Dedifferentiated amniotic fluid mesenchymal stem cell (primary cell): ENCODE measurements around the gene PDLIM1.

Experiments
- DNase-seq: peaks from one replicate; pipeline ENCODE4 v3.0.0-alpha.2; 2016; ENCODE audit errors: extremely low spot score

PDLIM1 gene

DNA sequence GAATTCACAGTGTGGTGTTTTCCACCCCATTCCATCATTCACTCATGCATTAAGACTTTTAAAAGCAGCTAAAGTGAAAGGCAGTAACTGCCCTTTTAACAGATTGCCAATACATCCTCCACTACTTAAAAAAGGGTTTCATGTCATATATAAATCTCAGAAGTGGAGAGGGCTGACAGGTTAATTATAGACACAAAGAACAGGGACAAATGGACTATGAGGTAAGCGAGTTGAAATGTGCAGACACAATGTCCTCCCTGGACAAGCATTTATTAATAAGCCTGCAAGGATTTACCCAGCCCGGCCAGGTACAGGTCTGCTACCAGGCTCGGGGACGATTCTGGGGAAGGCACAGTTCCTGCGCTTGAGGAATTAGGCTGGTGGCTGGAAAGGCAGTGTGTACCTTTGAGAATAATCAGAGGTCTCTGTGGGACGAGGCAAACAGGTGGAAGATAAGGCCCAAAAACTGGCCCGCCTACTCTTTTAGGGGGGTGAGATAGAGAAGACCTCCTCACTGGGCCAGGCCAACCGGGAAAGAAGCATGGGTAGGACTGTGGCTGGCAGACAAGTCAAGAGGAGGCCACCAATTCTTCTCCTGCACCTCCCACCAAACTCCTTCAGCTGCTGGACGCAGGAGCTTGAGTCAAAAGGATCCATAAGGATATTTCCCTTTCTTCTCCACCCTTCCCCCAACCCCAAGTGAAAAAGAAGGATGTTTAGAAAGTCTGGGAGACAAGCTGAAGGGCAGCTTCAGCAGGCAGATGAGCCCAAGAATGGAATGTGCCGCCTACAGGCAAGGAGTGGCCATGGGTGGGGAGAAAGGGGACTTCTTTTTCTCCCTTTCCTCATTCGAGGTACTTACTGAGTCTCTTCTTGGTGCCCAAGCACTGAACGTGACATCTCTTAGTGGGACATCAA, 1.5 kb downstream of the PDLIM1 start:
- DNase-seq, result no peak

DNA sequence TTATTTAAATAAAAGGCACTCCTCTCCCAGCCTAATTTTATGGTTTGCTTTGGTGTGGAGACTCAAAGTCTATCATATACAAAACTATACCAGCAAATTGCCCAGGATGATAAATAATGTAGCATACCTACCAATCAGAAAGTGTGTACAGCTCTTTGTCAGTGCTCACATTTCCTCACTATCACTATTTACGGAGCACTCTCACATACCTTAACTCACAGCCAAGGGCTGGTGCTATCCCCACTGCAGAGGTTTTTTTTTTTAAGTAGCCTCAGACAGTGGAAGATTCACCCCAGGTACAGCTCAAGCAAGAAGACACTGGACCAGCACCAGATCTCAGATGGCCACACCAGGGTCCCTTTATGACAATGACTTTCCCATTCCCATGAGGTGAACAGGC, 2.5 kb downstream of the PDLIM1 start:
- no peak for DNase-seq

DNA sequence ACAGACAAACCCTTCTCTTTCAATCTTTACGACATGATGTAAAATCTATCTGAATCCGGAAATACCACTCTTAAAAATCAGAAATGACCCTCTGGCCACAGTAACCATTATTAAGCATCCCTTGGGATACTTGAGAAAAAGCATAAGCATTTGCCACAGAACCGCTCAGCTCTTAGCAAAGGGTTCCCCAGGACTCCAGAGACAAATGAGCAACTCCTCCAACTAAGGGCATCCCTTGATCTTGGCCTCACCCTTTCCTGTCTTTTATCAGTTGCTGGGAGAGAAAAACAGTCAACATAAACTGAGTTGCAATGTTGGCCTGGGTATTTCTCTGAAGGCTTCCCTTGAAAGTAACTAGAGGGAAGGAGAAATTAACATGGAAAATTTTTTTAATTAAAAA, 3.5 kb downstream of the PDLIM1 start:
- no peak for DNase-seq

DNA sequence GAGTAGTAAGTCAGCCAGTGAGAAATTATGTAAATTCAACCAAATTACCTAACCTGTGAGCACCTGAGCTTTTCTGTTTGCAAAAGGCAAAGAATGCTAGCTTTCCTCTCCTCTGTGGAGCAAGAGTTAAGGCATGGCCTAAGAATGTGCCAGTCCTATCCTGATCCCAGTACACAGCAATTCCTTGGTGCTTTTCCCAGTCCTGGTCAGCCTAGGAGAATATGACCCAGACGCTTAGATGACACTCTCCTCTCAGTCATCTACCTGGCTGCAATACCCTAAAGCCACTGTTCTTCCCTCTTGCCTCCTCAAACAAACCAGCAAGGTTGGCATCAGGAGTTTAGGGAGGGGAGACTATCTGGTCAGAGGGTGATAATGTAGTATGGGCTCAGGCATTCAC, 4.1 kb downstream of the PDLIM1 start:
- no peak for DNase-seq

DNA sequence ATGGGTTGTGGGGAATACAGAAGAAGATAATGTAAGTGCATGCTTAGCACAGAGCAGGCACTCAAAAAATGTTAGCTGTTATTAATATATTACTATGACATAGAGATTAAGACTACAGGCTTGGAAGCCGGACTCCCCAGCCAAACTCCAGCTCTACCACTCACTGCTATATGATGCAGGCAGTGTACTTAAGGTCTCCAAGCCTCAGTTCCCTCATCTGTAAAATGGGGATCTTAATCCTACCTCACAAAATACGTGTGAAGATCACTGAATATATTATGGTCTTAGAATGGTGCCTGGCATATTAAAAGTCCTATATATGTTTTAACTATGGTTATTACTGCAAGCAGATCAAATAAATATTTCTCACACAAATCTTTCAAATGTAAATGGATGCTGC, 5.2 kb downstream of the PDLIM1 start:
- DNase-seq, result no peak

DNA sequence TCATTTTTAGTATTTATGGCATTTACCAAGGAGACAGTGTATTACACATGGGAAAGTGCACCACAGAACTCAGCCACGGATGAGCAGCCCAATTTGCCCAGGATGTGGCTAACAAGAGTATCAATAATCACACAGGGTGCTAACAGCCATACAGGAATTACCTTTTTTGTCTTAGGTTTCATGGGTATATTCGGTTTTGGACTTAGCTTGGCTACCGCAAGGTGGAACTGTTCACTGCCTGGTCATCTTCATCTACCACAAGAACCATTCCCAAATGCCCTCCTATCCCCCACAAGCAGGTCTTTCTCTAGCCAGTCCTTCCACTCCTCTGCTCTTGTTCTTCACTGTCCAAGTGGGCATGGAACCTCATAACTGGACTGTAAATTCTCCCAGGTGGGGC, 6.0 kb downstream of the PDLIM1 start:
- DNase-seq, result no peak

DNA sequence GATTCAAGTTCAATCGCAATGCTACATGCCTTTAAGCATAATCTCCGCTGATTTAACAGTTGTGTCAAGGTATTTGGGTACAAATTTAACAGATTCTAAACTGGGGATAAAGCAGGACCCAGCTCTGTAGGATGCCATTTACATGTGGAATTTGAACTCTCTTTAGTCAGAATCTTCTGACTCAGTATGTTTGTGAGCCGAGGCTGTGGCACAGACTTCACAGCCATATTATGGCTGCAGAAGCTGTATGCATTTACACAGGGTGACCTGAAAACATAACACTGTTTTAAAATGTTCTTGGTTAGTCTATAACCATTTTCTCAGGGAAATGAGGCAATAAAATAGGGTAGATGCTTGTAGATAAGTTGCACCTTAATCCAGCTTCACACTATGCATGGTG, 8.7 kb downstream of the PDLIM1 start:
- DNase-seq, result no peak

DNA sequence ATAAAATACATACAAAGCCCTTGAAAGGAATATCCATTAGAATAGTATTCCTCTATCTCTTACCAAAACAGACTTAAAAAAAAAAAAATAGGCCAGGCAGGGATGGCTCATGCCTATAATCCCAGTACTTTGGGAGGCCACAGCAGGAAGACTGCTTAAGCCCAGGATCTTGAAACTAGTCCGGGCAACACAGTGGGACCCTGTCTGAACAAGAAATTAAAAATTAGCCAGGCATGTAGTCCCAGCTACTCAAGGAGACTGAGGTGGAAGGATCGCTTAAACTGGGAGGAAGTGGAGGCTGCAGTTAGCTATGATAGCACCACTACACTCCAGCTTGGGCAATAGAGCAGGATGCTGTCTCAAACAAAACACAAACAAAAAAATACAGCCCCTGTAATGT, 9.6 kb downstream of the PDLIM1 start:
- no peak for DNase-seq

DNA sequence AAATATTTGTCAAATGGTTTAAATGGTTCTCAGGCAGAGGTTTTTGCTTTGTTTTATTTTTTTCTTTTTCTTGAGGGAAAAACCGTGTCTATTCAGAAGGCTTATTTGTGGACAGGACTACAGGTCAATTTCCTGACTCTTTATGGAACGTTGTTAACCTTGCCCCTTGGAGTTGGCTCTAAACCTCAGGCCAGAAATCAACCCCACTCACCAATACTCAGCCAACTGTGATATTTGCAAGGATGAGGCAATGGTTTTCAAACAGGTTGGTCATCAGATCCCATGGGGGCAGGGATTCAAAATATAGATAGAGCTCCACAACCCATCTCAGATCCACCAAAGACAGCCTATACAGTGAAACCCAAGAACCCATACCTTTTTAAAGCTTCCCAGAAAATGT, 10.2 kb downstream of the PDLIM1 start:
- DNase-seq, result no peak

DNA sequence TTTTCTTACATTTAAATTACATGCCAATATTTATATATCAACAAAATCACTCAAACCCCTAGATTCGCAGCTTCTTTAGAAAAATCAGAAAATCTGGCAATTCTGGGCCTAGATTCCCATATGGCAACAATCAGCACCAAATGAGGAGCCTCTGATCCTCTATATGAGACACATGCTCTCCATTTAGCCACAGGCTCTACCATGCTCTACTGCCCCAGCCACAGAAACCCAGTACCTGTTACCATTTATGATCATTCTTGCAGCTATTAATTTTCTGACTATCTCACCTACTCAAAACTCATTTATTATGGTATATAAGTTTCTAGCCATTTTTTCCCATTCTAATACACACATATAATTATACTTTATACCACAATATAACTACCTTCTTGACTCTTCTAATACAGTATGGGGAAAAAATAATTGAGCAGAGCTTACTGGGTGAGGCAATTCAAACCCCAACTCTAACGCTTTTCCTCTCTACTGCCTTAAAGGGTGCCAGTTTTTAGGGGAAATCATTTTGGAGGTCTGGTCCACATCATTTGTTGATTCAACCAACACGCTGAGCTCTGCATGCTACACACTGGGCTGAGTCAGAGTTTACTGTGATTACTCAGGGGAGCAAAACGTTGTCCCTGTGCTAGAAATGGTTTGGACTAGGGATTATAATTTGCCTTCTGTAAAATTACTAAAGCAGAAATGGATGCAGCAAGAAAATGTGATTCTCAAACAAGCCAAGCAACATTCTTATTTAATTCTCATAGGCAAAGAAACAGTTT, 11.6 kb downstream of the PDLIM1 start:
- no peak for DNase-seq

DNA sequence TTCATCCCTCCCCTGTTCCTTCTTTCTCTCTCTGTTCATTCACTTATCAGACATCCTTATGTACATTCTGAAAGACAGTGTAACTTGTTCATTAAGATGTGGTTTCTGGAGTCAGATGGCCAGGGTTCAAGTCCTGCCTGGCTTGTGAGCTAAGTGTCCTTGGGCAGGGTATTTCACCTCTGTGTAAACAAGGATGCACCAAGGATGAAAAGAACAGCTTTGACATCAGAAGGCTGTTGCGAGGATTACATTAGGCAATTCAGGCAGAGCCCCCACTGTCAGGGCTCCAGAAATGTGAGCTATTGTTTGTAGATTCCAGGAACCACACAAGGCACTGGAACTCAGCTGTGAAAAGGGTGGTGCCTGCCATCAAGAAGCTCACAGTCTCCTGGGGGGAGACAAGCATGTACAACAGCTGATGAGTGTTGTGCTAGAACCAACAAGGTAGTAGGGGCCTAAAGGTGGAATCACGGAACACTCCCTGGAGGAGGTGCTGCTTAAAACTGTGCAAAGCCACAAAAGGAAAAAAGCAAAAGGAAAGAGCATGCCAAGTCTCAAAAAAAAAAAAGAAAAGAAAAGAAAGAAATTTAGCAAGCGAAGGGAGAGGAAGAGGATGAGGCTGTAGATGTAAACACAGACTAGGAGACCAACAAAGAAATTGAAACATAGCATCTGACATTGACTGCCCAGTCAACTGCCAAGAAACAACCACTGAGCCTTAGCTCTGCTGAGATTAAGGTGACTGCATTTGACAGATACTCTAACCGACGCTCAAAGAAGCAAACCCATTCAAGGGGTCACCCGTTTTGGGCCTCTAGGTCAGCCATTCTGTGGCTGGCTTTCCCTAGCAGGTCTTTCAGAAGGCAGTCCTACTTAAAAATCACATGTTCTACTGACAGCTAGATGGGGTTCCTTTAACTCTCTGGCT, 12.5 kb downstream of the PDLIM1 start:
- DNase-seq, result no peak

DNA sequence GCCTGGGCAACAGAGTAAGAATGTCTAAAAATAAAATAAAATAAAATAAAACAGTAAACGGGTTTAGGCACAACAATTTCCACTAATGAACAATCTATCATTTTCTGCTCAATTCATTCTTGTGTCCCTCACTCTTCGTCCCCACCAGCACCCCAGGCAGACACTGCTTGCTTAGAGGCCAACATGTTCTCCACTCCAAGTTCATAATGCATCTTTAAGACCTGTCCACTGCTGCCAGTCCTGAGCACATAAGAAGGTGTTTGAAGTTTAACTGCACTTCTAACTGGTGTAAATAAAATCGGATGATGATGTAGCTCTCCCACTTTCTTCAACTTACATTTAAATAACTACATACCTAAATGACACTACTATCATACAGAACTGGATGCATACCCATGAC, 13.2 kb downstream of the PDLIM1 start:
- no peak for DNase-seq

DNA sequence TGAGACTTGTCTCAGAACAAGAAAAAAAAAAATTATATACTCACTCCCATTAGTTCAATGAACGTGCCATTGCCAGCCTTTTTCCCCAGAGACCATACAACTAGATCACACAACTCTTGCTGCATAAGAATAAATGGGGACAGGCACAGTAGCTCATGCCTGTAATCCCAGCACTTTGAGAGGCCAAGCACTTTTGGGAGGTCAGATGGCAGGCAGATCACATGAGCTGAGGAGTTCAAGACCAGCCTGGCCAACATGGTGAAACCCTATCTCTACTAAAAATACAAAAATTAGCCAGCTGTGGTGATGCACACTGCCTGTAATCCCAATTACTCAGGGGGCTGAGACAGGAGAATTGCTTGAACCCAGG, 13.6 kb downstream of the PDLIM1 start:
- DNase-seq, result no peak

DNA sequence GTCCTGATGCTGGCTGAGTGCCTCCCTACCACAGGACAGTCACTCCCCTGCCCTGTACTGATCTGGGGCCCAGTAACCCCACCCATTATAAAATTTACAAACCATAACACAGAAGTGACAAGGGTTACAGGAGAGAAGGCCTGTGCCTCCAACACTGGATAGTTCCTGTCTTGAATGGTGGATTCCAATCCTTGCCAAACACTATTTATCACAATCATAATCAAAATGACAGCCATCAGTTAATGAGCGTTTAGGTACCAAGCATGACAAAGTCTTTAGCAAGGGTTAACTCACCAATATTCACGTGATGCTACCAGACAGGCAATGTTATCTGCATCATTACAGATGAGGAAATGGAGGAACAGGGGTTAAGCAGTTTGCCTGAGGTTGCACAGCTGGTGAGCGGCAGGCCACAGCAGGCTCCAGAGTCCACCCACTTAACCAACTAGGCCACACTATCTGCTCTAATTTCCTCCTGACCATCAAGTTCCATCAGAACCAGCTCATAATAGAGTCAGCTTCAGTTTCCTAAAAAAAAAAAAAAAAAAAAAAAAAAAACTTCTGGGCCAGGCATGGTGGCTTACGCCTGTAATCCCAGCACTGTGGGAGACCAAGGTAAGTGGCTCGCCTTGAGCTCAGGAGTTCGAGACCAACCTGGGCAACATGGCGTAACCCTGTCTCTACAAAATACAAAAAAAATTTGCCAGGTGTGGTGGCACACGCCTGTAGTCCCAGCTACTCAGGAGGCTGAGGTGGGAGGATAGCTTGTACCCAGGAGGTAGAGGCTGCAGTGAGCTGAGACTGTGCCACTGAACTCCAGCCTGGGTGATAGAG, 14.2 kb downstream of the PDLIM1 start:
- DNase-seq, result no peak

DNA sequence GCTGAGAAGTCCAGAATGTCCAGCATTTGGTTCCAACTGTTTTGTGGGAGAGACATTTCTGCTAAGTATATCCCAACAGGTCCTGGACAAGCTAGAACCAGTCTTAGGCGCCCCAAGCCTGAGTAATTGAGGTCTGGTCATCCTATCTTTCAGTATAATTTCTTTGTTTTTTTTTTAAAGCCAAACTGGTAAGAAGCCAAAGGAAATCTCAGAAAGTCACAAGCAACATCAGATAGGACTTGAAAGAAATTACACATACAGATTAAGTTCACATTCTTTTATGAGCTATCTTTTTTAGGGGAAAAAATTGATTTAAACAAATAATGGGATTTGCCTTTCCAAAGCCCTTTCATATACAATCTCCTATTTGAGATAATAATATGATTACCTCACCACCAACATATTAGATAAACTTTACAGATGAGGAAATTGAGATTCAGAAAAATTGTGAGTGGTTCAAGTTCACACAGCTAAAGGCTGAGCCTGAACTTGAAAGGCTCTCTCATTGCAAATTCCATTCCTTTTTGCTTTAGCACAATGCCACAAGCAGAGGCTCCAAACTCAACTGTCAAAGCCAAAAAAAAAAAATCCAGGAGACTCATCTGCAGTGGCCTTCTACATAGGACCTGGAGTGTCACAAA, 15.0 kb downstream of the PDLIM1 start:
- peak; percentile 27 for DNase-seq

DNA sequence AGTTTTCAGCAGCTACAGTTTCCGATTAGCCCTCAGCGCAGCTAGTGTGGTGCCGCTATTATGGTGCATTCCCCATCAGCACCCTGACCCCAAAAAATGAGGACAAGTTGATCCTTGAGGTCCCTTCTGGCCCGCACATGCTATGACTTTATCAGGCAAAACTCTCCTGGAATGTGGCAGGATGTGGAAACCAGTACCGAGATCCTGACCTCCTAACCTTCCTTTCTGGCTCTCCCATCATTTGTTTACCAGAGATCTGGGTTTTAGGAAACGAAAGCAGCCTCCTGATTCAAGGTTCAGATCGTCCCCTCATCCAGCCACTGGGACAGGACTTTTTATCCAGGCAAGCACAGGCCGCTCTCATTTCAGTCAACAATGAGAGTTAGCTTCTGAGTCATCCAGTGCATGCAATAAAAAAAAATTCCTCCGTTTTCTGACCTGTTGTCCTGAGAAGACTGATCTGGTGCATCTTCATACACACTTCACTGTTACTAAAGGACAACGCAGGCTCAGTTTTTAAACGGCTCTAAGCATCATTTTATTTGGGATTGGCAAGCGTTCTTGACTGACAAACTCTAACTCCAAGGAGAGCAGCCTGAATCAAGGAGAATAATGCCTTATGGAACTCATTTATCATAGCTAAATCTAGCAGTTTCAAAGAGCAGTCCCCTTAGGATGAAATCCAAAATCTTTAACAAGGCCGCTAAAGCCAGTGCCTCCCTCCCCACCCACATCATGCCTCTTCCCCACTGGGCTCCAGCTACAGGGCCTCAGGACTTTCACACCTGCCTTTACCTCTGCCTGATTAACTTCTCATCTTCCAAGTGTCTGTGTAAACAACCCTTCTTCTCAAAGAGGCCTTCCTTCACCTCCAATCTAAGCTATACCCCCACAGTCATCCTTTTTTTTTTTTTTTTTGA, 17.1 kb downstream of the PDLIM1 start:
- peak; percentile 62 for DNase-seq

DNA sequence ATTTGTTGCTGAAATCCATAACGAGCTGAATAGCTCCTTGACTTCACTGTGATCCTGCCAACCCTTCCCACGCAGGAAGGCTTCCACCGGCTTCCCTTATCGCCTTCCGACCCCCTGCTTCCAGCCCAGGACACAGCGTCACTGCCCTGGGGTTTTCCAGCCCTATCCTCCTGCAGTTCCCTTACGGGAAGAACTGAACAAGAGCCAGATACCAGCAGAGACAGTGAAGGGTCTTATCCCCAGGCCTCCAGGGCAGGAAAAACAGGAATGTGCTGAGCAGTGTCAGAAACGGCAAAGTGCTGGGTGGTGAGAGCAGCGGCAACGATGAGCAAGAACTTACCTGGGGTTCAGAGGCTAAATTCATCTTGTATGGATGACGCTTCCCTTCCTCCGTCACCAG, 22.4 kb downstream of the PDLIM1 start:
- DNase-seq, result no peak

DNA sequence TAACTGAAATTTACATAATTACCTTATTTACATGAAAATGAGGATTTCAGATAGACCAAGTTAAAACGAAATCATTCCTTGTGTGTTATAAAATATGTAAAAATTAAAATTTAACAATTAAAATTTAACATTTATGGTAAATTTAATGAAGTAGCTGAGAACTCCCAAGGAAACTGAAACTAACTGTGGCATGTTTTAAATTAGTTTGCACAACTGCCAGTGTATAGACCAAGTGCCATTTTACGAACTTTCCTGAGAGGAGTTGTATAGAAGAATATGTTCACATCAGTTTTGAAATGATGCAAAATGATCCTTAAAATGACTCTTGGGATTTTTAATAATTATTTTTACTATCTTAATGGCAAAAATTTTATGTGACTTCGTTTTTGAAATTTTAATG, 23.6 kb downstream of the PDLIM1 start:
- DNase-seq, result no peak

DNA sequence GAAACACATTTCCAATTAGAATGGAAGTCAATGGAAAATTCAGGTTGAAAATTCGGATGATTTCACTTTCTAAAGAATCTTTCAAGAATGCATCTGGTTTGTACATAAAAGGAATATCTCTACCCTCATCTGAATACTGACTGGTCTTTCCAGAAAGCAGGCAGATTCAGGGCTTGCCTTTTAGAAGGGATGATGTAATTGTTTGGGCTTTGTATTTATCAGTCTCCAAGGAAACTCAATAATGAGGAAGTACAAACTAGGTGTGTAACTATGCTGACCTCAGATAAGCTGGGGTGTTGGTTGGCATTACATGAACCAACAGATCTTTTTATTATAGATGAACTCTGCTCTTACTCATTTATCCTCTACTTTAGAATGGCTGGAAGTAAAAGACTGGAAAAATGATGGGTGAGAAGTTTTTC, 24.1 kb downstream of the PDLIM1 start:
- DNase-seq, result peak; percentile 86

DNA sequence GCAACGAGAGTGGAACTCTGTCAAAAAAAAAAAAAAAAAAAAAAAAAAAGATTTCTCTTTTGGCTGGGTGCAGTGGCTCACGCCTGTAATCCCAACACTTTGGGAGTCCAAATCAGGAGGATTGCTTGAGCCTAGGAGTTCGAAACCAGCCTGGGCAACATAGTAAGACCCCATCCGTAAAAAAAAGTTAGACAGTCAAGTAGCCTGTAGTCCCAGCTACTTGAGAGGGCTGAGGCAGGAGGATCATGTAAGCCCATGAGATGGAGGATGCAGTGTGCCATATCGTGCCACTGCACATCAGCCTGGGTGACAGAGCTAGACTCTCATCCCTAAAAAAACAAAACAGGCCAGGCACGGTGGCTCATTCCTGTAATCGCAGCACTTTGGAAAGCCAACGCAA, 25.2 kb downstream of the PDLIM1 start:
- no peak for DNase-seq
